MCF 10A (cell line): ENCODE results near the gene BCL2A1. TPM values are rescaled to one million over a fixed set of nuclear protein-coding genes. Genes with fewer than 3 reads are reported as not detected.

Source experiments
- BruUV-seq: library from RNA; stranded (reverse); fragments of 400-500 nt; replicated peaks from 2 replicates; lab custom pipeline; 2021; lab: Mats Ljungman, UMichigan
- CTCF ChIA-PET: fragments of 300-600 bp; sonication (Branson Sonifier 250); formaldehyde crosslinking; extraction: SDS; loops from one replicate; lab custom pipeline; 2021; ENCODE audit warnings: antibody characterized with exemption, inconsistent platforms; lab: Yijun Ruan, JAX
- POLR2A ChIA-PET: fragments of 300-600, 350-650 bp; sonication (Branson Sonifier 250); formaldehyde crosslinking; extraction: SDS; loops from one replicate; lab custom pipeline; 2020; ENCODE audit warnings: antibody characterized with exemption, inconsistent platforms; lab: Yijun Ruan, JAX
- DNase-seq: peaks from one replicate; pipeline ENCODE4 v3.0.0-alpha.2; 2018; ENCODE audit not compliant: unreplicated experiment
- H3K27ac Mint-ChIP-seq: one replicate; pipeline ENCODE4 v1.8.0; 2022; ENCODE audit warnings: mild to moderate bottlenecking, low read depth, mixed read lengths; ENCODE audit not compliant: unreplicated experiment
- H3K27me3 Mint-ChIP-seq: one replicate; pipeline ENCODE4 v1.8.0; 2022; ENCODE audit warnings: mixed read lengths; ENCODE audit not compliant: insufficient read depth, unreplicated experiment
- H3K36me3 Mint-ChIP-seq: one replicate; pipeline ENCODE4 v1.8.0; 2022; ENCODE audit warnings: mild to moderate bottlenecking, moderate library complexity, mixed read lengths; ENCODE audit not compliant: insufficient read depth, unreplicated experiment
- H3K4me1 Mint-ChIP-seq: one replicate; pipeline ENCODE4 v1.8.0; 2022; ENCODE audit warnings: mixed read lengths; ENCODE audit not compliant: insufficient read depth, unreplicated experiment
- H3K4me3 Mint-ChIP-seq: one replicate; pipeline ENCODE4 v1.8.0; 2022; ENCODE audit warnings: mild to moderate bottlenecking, moderate library complexity, mixed read lengths; ENCODE audit not compliant: unreplicated experiment
- H3K9me3 Mint-ChIP-seq: one replicate; pipeline ENCODE4 v1.8.0; 2022; ENCODE audit warnings: mixed read lengths; ENCODE audit not compliant: unreplicated experiment
- intact Hi-C: fragments of 100-400 bp; cut with micrococcal nuclease; formaldehyde crosslinking; loops from 2 replicates; pipeline ENCODE4 v1.14.1; 2022
- total RNA-seq: library from RNA; stranded (reverse); gene quantifications from 2 replicates; pipeline ENCODE4 v1.2.3, GENCODE V29; 2022
- TF ChIP-seq, protein P1 (sequence below): fragments of 200-600 bp; IDR thresholded peaks from one replicate; pipeline ENCODE4 v1.8.0; 2022; ENCODE audit warnings: antibody characterized with exemption, mild to moderate bottlenecking; ENCODE audit not compliant: unreplicated experiment

Gene BCL2A1
- total RNA-seq, 1 experiment from 2014 or later: not detected

DNA sequence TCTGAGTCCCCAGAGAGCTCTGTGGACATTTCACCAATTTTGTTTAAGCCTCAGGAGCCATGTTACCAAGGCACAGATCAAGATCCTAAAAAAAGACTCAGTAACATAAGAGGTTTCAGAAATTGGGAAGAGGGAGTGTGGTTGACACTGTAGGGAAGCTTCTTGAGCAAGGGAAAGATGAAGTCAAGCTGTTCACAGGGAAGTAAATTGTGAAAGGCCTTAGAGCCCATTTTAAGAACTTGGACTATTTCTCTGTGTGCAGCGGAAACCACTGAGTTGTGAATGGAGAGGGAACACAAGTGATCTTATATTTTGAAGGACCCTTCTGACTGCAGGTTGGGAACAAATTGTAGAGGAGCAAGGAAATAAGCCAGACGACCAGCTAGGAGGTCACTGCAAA lies 18.7 kb downstream of the BCL2A1 start:
- H3K36me3 Mint-ChIP-seq: no peaks in the 10 kb centered on the region
- no TSS peak for BruUV-seq
- H3K9me3 Mint-ChIP-seq: no peaks in the 10 kb centered on the region
- ChIA-PET CTCF (interaction anchor here (0.6 to 1.0 kb wide), 2 partner anchors 32 to 40 kb away, joined by 3 read pairs; no protein-coding TSS in a partner anchor), POLR2A (no interaction called here)
- H3K27me3 Mint-ChIP-seq: no peaks in the 10 kb centered on the region
- no peaks in the 10 kb centered on the region for H3K4me1 Mint-ChIP-seq
- H3K4me3 Mint-ChIP-seq: no peak overlapping the region
- H3K27ac Mint-ChIP-seq: no peak overlapping the region
- TF ChIP-seq, protein P1, sequence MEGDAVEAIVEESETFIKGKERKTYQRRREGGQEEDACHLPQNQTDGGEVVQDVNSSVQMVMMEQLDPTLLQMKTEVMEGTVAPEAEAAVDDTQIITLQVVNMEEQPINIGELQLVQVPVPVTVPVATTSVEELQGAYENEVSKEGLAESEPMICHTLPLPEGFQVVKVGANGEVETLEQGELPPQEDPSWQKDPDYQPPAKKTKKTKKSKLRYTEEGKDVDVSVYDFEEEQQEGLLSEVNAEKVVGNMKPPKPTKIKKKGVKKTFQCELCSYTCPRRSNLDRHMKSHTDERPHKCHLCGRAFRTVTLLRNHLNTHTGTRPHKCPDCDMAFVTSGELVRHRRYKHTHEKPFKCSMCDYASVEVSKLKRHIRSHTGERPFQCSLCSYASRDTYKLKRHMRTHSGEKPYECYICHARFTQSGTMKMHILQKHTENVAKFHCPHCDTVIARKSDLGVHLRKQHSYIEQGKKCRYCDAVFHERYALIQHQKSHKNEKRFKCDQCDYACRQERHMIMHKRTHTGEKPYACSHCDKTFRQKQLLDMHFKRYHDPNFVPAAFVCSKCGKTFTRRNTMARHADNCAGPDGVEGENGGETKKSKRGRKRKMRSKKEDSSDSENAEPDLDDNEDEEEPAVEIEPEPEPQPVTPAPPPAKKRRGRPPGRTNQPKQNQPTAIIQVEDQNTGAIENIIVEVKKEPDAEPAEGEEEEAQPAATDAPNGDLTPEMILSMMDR: no peak
- intact Hi-C loops: no loop called here
- no peak for DNase-seq

DNA sequence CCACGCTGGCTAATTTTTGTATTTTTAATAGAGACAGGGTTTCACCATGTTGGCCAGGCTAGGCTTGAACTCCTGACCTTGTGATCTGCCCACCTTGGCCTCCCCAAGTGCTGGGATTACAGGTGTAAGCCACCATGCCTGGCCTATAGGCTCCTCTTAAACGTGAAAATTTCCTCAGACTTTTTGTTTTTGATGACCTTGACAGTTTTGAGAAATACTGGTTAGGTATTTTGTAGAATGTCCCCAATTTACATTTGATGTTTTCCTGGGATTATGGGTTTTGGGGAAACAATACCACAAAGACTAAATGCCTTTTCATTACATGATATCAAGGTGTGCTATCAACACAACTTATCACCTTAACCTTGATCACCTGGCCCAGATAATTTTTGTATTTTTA lies 20.7 kb downstream of the BCL2A1 start:
- H3K36me3 Mint-ChIP-seq: no peaks in the 10 kb centered on the region
- intact Hi-C loops: no loop called here
- H3K9me3 Mint-ChIP-seq: no peaks in the 10 kb centered on the region
- H3K4me1 Mint-ChIP-seq: no peaks in the 10 kb centered on the region
- POLR2A ChIA-PET: no interaction called here
- peaks cover 3% of the 10 kb centered on the region for H3K27me3 Mint-ChIP-seq
- TF ChIP-seq, protein P1: no peak
- no peak for DNase-seq
- no peak overlapping the region for H3K4me3 Mint-ChIP-seq
- no TSS peak for BruUV-seq
- H3K27ac Mint-ChIP-seq: no peak overlapping the region
- CTCF ChIA-PET: no interaction called here

DNA sequence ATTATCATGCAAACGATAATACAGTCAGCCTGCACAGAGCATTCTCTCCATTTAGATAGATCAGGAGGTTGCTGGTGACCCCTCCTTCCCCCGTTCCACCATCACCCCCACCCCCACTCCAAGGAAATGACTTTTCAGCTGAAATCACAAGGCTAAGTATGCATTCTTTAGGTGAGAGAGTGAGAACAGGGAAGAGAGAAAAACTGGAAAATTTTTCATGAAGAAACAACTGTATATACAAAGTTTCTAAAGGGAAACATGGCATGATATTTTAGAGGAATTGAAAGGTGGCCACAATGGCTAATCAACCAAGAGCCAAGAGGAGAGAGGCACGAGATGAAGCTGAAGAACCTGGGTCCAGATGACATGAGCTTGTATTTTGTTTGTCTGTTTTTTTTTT lies 22.2 kb downstream of the BCL2A1 start:
- no peak overlapping the region for H3K27ac Mint-ChIP-seq
- no peaks in the 10 kb centered on the region for H3K9me3 Mint-ChIP-seq
- intact Hi-C loops: no loop called here
- H3K4me1 Mint-ChIP-seq: no peaks in the 10 kb centered on the region
- no peak for DNase-seq
- ChIA-PET POLR2A (no interaction called here), CTCF (interaction anchor here (0.6 to 0.8 kb wide), 2 partner anchors 17 to 98 kb away, joined by 3 to 5 read pairs; no protein-coding TSS in a partner anchor)
- TF ChIP-seq, protein P1: no peak
- peaks cover 8% of the 10 kb centered on the region for H3K27me3 Mint-ChIP-seq
- H3K36me3 Mint-ChIP-seq: no peaks in the 10 kb centered on the region
- BruUV-seq: no TSS peak
- no peak overlapping the region for H3K4me3 Mint-ChIP-seq

DNA sequence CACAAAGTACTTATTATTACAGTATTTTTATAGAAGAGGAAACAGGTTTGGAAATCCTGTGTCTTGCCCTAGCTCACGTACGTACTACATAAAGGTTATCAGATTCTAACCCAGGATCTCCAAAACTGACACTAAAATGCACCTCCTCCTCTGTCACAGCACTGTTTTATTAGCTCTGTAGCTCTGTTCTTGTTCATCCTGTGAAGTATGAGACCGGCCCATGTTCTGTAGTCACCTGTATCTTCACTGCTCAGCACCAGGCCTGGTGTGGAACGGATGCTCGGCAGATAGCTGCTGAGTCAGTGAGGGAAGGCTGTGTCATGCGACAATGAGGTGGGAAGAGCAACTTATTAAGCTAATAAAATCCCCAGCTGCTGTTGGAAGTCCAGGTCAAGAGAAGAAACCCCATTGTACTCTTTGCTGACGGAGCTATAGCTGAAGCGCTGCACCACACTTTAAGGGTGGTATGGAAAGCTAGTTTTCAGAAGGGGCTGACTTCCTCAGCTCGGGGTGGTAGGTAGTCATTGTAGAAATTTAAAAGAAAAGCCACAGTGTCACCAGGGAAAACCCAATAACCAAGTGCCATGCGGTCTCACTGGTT lies 22.8 kb downstream of the BCL2A1 start:
- intact Hi-C loops: no loop called here
- TF ChIP-seq, protein P1: no peak
- Mint-ChIP-seq H3K27me3 (peaks cover 8% of the 10 kb centered on the region), H3K4me1 (no peaks in the 10 kb centered on the region), H3K4me3 (no peak overlapping the region), H3K36me3 (no peaks in the 10 kb centered on the region), H3K27ac (no peak overlapping the region), H3K9me3 (no peaks in the 10 kb centered on the region)
- DNase-seq: no peak
- ChIA-PET CTCF (interaction anchor here (0.6 to 0.8 kb wide), 3 partner anchors 16 to 97 kb away, joined by 3 to 5 read pairs (median 3); no protein-coding TSS in a partner anchor), POLR2A (no interaction called here)
- BruUV-seq: no TSS peak
